Small intestine (tissue), 7 donors: ENCODE measurements around the gene DOCK1. TPM values are rescaled to one million over a fixed set of nuclear protein-coding genes. Genes with fewer than 3 reads are reported as not detected.

ENCODE experiments used
- DNase-seq, 2 donors: peaks; one replicate each; pipeline versions ENCODE4 v3.0.0 to v3.0.0-alpha.2; 2013
- FAIRE-seq: peaks from 2 replicates; lab custom pipeline; 2012; peaks lifted over from hg19 to GRCh38; lab: Jason Lieb, UNC
- H3K27ac ChIP-seq, 3 donors: one replicate each; pipeline ENCODE4 v1.5.1; 2013; ENCODE audit warnings: low read length in 2 of 3, mild to moderate bottlenecking in 2 of 3, control low read depth in 1 of 3, inconsistent platforms in 1 of 3, low read depth in 1 of 3, moderate library complexity in 1 of 3
- H3K27me3 ChIP-seq, 3 donors: one replicate each; pipeline ENCODE4 v1.6.1; 2013; ENCODE audit warnings: low read length in 3 of 3, inconsistent platforms in 1 of 3; ENCODE audit not compliant: control insufficient read depth in 3 of 3, insufficient read depth in 3 of 3
- H3K36me3 ChIP-seq, 3 donors: one replicate each; pipeline ENCODE4 v1.6.1; 2013; ENCODE audit warnings: low read length in 3 of 3, inconsistent platforms in 1 of 3, low read depth in 1 of 3, mild to moderate bottlenecking in 1 of 3, moderate library complexity in 1 of 3; ENCODE audit not compliant: control insufficient read depth in 3 of 3, insufficient read depth in 2 of 3
- H3K4me1 ChIP-seq, 3 donors: one replicate each; pipeline ENCODE4 v1.6.1; 2013; ENCODE audit warnings: low read length in 2 of 3, inconsistent platforms in 1 of 3, low read depth in 1 of 3, mild to moderate bottlenecking in 1 of 3, moderate library complexity in 1 of 3; ENCODE audit not compliant: control insufficient read depth in 3 of 3, insufficient read depth in 2 of 3
- H3K4me3 ChIP-seq, 3 donors: one replicate each; pipeline ENCODE4 v1.5.1; 2013; ENCODE audit warnings: low read length in 3 of 3, control low read depth in 1 of 3, inconsistent platforms in 1 of 3, low read depth in 1 of 3, mild to moderate bottlenecking in 1 of 3, moderate library complexity in 1 of 3
- H3K9me3 ChIP-seq, 2 donors: one replicate each; pipeline ENCODE4 v1.6.1; 2013; ENCODE audit warnings: low read depth in 1 of 2, low read length in 1 of 2; ENCODE audit not compliant: control insufficient read depth in 2 of 2, insufficient read depth in 1 of 2
- WGBS, 3 donors: extraction: QIAGEN DNeasy Blood & Tissue Kit; methylation state at CpG; one replicate each; pipeline ENCODE4 v1.1.7; 2013; 5-methylcytosine and 5-hydroxymethylcytosine counted together
- polyA plus RNA-seq, 4 donors: library from polyadenylated mRNA; stranded (reverse) in 3 of 4; unstranded in 1 of 4; fragments of 200-250 nt in 3 of 4; fragments of 120-200 nt in 1 of 4; gene quantifications; one replicate each; pipeline versions ENCODE4 v1.2.1 to v1.2.3, GENCODE V29; 2013
- donor health status: healthy with polysubstance abuse.
- donor health status: control.
- donor health status: control.
- donor health status: Bipolar disorder and iron deficiency.
- donor health status: healthy.

Gene DOCK1
- polyA plus RNA-seq, 4 donors: 16.8 to 27.0 (median 22.1) TPM

GRCh38 chr10:127424594-127425264 is 519.5 kb downstream of the DOCK1 start:
- Histone ChIP-seq H3K36me3 (peaks cover 0 to 54% (median 8%) of the 10 kb centered on the region in 3 donors), H3K4me3 (no peak overlapping the region), H3K27ac (peak overlapping the region in 1 of 3 donors; percentile 36), H3K4me1 (no peaks in the 10 kb centered on the region), H3K9me3 (peaks cover 0 to 10% of the 10 kb centered on the region in 2 donors), H3K27me3 (no peaks in the 10 kb centered on the region)
- DNase-seq (no peak), FAIRE-seq (no peak)
- WGBS, 3 donors: 70 to 88% (median 86%) methylated on average over 12 of the region's 12 CpGs

GRCh38 chr10:127426746-127427145 is 521.5 kb downstream of the DOCK1 start:
- H3K9me3 ChIP-seq: peaks cover 0 to 19% of the 10 kb centered on the region in 2 donors
- no peak overlapping the region for H3K4me3 ChIP-seq
- no peak for DNase-seq
- H3K36me3 ChIP-seq: peaks cover 0 to 57% (median 8%) of the 10 kb centered on the region in 3 donors
- no peaks in the 10 kb centered on the region for H3K27me3 ChIP-seq
- WGBS, 3 donors: 82 to 91% (median 88%) methylated on average over 4 of the region's 4 CpGs
- no peak for FAIRE-seq
- H3K4me1 ChIP-seq: no peaks in the 10 kb centered on the region
- no peak overlapping the region for H3K27ac ChIP-seq

- Histone ChIP-seq H3K27me3 (no peaks in the 10 kb centered on the region), H3K27ac (no peak overlapping the region), H3K9me3 (peaks cover 0 to 19% of the 10 kb centered on the region in 2 donors), H3K36me3 (peaks cover 0 to 57% (median 8%) of the 10 kb centered on the region in 3 donors), H3K4me1 (no peaks in the 10 kb centered on the region), H3K4me3 (no peak overlapping the region)
- FAIRE-seq: no peak
- DNase-seq: no peak
- WGBS, 3 donors: 91 to 99% (median 97%) methylated on average over 6 of the region's 6 CpGs
Measured at GRCh38 chr10:127427926-127428325, 522.7 kb downstream of the DOCK1 start.

GRCh38 chr10:127428385-127428980 is 523.3 kb downstream of the DOCK1 start:
- Histone ChIP-seq H3K27ac (no peak overlapping the region), H3K4me1 (no peaks in the 10 kb centered on the region), H3K4me3 (no peak overlapping the region), H3K36me3 (peaks cover 0 to 61% (median 6%) of the 10 kb centered on the region in 3 donors), H3K9me3 (peaks cover 0 to 19% of the 10 kb centered on the region in 2 donors), H3K27me3 (no peaks in the 10 kb centered on the region)
- 90 to 98% (median 97%) methylated on average over 18 of the region's 18 CpGs for WGBS, 3 donors
- FAIRE-seq (no peak), DNase-seq (no peak)

- no peak overlapping the region for H3K4me3 ChIP-seq
- no peak for DNase-seq
- FAIRE-seq: no peak
- peaks cover 0 to 19% of the 10 kb centered on the region in 2 donors for H3K9me3 ChIP-seq
- 91 to 97% (median 95%) methylated on average over 19 of the region's 19 CpGs for WGBS, 3 donors
- no peaks in the 10 kb centered on the region for H3K27me3 ChIP-seq
- no peaks in the 10 kb centered on the region for H3K4me1 ChIP-seq
- H3K27ac ChIP-seq: no peak overlapping the region
- peaks cover 4 to 56% (median 6%) of the 10 kb centered on the region in 3 donors for H3K36me3 ChIP-seq
Measured at GRCh38 chr10:127429601-127430312, 524.5 kb downstream of the DOCK1 start.

GRCh38 chr10:127431525-127431924 is 526.3 kb downstream of the DOCK1 start:
- Histone ChIP-seq H3K4me3 (no peak overlapping the region), H3K9me3 (peaks cover 0 to 15% of the 10 kb centered on the region in 2 donors), H3K27me3 (no peaks in the 10 kb centered on the region), H3K27ac (no peak overlapping the region), H3K4me1 (no peaks in the 10 kb centered on the region), H3K36me3 (peaks cover 4 to 47% (median 4%) of the 10 kb centered on the region in 3 donors)
- 81 to 96% (median 95%) methylated on average over 8 of the region's 8 CpGs for WGBS, 3 donors
- FAIRE-seq (no peak), DNase-seq (no peak)

- Histone ChIP-seq H3K27me3 (no peaks in the 10 kb centered on the region), H3K4me3 (no peak overlapping the region), H3K4me1 (no peaks in the 10 kb centered on the region), H3K27ac (no peak overlapping the region), H3K9me3 (peaks cover 0 to 9% of the 10 kb centered on the region in 2 donors), H3K36me3 (peaks cover under 1 to 32% (median 6%) of the 10 kb centered on the region in 3 donors)
- FAIRE-seq: no peak
- WGBS, 3 donors: 75 to 82% (median 79%) methylated on average over 2 of the region's 2 CpGs
- no peak for DNase-seq
Measured at GRCh38 chr10:127434006-127434405, 528.8 kb downstream of the DOCK1 start.

- Histone ChIP-seq H3K4me3 (no peak overlapping the region), H3K4me1 (no peaks in the 10 kb centered on the region), H3K36me3 (peaks cover 4 to 33% (median 9%) of the 10 kb centered on the region in 3 donors), H3K9me3 (peaks cover 0 to 9% of the 10 kb centered on the region in 2 donors), H3K27me3 (no peaks in the 10 kb centered on the region), H3K27ac (no peak overlapping the region)
- 71 to 92% (median 83%) methylated on average over 7 of the region's 7 CpGs for WGBS, 3 donors
- FAIRE-seq (no peak), DNase-seq (no peak)
Measured at GRCh38 chr10:127435246-127435645, 530.0 kb downstream of the DOCK1 start.
